HG02973 (cell line): Measurements from ENCODE around the gene LSP1.

Experiments used
- ATAC-seq: cut with Tn5 transposase; IDR thresholded peaks from one replicate; pipeline ENCODE4 v1.9.1; 2021; ENCODE audit warnings: moderate library complexity; ENCODE audit not compliant: unreplicated experiment

Gene LSP1

DNA sequence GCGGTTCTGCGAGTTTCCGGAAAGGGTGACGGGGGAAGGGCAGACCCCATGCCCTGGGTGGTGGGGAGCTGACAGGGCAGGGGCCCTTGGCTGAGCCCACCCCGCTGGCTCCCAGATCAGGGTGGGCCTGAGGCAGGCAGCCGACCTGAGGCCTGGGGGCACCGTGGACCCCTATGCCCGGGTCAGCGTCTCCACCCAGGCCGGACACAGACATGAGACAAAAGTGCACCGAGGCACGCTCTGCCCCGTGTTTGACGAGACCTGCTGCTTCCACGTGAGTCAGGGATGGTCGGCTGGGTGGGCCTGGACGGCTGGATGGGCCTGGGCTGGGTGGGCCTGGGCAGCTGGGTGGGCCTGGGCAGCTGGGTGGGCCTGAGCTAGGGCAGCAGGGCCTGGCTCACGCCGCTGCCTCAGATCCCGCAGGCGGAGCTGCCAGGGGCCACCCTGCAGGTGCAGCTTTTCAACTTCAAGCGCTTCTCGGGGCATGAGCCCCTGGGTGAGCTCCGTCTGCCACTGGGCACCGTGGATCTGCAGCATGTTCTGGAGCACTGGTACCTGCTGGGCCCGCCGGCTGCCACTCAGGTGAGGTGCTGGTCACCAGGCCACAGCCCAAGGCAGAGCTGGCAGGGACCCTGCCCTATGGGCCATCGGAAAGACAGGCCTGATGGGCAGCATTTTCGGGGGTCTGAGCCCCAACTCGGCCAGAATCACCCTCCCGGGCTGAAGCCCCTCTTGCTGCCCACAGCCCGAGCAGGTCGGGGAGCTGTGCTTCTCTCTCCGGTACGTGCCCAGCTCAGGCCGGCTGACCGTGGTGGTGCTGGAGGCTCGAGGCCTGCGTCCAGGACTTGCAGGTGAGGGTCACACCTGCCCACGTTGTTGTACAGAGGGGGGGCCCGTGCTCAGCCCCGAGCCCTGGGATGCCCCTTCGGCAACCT is 16.6 kb upstream of the LSP1 start:
- ATAC-seq: no peak

- no peak for ATAC-seq
Measured at GRCh38 chr11:1837171-1838076, 15.5 kb upstream of the LSP1 start.

DNA sequence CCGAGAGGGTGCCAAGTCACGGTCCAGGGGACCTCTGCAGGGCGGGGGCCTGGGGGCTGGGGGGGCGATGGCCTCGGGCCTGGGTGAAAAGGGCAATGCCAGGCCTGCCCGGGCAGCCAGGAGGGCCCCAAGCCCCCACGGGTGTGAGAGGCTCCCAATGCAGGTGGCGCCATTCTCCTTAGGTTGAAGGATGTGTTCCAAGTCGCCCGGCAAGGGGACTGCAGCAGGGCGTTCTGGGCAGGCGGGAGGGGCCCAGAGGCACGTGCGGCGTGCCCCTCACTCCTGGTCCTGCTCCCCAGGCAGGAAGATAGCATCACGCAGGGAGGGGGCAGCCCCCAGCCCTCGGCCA is 14.8 kb upstream of the LSP1 start:
- ATAC-seq: no peak

- ATAC-seq: no peak
Measured at GRCh38 chr11:1838426-1839144, 14.3 kb upstream of the LSP1 start, which contains the start of gene TNNI2. Gene TNNI2 (plus strand): TSS chr11:1838981. CDS start chr11:1839697, 716 bp downstream.

DNA sequence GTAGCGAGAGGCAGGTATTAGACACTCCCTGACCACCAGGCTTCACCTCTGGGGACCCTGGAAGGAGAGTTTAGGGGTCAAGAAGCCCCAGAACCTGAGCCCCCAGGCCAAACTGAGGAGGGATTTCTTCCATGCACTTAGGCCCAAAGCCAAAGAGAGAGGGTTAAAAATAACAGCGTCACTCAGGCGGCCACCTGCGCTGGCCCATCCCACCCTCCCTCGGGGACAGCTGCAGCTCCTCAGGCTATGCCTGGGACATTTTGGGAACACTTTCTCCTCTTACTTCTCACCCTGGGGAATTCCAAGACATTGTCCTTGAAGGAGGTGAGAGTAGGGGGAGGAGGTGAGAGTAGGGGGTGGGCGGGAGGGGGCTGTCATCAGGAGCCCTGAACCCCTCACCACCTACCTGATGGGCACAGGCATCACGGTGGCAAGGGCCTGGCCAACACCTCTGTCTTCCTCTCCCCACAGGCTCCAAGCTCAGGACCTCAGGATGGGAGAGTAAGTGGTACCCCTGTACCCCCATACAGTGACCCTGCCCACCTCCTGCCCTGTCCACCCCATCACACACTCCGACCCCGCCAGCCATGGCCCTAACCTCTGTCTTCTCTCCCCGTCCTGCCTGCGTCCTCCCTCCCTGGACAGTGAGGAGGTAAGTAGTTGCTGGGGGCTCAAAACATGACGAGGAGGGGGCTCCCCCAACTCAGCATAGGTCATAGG is 13.5 kb upstream of the LSP1 start:
- ATAC-seq: no peak

- ATAC-seq: no peak
Measured at GRCh38 chr11:1839924-1840779, 12.7 kb upstream of the LSP1 start.

DNA sequence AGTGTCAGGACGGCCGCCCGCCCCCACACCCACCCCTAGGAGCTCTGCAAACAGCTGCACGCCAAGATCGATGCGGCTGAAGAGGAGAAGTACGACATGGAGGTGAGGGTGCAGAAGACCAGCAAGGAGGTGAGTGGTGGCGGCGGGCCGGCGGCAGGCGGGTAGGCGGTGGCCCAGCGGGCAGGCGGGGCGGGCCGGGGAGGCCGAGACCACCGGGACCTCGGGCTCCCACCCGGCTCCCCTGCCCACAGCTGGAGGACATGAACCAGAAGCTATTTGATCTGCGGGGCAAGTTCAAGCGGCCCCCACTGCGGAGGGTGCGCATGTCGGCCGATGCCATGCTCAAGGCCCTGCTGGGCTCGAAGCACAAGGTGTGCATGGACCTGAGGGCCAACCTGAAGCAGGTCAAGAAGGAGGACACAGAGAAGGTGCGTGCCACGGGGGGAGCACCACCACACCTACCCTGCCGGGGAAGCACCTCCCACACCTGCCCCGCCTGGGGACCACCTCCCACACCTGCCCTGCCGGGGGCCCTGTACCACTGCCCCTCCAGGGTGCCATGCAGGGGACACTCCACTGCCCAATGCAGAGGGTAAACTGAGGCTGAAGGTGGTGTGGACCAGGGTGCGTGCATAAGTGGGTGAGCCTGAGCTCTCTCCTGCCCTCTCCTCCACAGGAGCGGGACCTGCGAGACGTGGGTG is 12.0 kb upstream of the LSP1 start:
- no peak for ATAC-seq

DNA sequence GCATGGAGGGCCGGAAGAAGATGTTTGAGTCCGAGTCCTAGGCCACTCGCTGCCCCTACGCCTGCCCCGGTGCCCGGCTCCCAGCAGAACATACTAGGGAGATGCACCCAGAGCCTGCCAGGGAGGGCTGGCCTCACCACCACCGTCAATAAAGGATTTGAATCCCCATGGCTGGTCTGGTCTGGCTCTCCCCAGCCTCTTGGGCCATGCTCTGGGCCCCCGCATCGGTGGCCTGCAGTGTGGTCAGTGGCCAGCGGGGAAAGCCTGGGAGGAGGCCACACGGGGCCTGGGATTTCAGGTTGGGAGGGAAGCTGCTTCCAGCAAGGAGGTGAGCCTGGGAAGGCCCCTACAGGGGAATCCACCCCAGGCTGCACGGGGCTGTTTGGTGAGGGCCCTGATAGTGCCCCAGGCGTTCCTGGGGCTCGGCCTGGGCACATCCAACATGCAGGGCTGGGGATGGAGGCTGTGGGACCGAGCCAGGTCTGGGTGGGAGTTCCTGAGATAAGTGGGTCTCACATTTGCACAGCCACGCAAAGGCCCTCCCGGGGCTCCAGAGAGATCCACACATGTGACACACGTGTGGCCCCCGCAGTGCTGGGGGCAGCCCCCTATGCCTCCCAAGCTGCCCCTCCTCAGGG is 11.3 kb upstream of the LSP1 start:
- no peak for ATAC-seq

GRCh38 chr11:1842149-1843097 is 10.5 kb upstream of the LSP1 start:
- ATAC-seq: no peak

DNA sequence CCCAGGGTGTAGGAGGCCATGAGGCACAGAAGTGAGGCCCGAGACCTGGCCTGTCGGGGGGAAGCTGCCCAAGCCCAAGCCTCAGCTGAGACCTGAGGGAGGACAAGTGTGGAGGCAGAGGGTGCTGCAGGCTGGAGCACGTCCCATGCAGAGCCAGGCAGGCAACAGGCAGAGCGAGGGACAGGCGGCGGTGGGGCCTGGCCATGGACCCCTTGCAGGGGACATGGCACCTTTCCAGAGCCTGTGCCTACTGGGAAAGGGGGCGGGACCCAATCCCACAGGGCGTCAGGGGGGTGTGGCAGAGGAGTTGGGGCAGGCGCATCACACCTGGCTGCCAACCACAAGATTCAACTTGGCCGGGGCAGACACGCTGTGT is 9.8 kb upstream of the LSP1 start:
- no peak for ATAC-seq

GRCh38 chr11:1843796-1844195 is 9.1 kb upstream of the LSP1 start:
- no peak for ATAC-seq

DNA sequence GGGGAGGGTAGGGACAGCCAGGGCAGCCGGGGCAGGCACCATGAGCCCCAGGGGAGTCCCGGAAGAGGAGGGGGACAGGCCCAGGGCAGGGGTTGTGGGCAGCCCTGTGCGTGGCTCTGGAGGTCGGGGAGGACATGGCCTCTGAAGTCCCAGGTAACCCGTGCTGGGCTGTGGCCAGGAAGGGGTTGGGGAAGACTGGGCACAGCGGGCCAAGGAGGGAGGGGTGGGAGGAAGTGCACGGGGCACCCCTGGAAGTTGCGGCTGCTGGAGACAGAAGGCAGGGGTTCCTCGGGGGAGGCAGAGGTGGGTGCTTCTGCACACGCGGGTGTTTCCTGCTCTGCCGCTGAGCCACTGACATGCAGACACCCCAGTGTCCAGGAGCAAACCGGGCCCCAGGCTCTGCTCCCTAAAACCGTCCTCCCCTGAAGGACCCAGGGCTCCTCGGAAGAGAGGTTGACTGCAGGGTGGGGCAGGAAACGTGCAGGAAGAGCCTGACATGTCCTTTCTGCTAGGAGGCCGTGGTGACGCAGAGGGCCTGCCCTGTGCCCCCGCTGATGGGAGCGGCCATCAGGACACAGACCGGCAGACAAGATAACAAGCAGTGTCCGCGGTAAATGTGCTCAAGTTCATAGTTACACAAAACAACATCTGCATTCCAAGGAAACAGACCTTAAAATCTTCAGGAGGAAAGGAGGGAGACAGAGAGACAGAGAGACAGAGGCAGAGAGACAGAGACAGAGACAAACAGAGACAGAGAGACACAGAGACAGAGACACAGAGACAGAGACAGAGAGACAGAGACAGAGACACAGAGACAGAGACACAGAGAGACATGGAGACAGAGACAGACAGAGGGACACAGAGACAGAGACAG is 8.4 kb upstream of the LSP1 start:
- no peak for ATAC-seq

GRCh38 chr11:1845095-1845429 is 7.8 kb upstream of the LSP1 start:
- no peak for ATAC-seq

DNA sequence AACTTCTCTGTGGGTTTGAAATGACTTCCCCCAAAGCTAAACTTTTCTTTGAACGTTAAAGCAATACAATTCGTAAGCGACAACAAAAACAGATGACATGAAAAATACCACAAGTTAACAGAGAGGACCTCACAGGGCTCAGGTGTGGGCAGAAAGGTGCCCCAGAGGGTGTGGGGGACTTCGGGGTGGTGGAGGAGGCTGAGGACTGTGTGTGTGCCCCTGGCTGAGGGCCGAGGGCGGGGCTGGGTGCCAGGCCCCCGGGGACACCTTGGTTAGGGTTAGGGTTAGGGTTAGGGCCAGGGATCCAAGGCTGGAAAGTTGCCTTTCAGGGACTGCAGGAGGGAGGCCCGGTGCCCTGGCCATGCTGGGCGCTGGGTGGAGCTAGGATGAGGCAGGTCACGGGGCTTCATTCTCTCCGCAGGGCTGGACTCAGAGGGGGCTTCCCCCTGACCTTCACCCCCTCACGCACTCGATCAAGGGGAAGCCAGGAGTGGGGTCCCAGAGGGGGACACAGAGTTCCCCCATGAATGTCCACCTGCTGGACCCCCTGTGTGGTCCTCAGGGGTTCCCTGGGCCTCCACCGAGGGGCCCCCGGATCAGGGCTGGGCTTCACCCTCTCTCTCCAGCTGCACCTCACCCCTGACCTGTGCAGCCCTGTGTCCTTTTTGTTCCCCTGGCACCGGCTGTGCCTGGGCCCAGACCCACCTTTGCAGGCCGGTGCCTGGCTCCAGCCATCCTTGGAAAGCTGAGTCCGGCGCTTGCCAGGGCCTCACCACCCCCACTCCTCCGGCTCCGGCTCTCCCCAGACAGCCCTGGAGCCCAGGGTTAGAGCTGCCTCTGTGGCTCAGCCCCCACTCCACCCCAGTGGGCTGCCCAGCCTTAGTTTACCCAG is 7.1 kb upstream of the LSP1 start:
- no peak for ATAC-seq

DNA sequence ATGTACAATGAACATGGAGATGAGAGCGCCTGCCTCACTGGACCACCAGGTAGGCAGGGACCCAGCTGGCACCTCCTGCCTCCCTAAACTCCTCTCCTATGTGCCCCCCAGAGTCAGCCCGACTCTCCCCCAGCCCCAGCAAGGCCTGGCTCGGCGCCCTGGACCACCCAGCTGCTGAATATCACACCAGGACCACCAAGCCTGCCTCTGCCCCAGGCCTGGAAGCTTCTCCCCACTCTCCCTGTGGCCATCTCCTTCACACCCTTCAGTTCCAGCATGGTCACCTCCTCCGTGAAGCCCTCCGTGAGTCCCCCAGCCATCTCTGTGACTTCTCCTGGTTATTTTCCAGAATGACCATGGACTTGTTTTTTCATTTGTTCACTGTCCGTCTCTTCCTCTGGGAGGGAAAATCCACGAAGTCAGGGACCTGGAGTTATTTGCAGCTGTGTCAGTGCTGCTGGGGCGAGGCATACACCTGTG is 6.4 kb upstream of the LSP1 start:
- ATAC-seq: no peak
